HG03175 (cell line): Measurements from ENCODE around the gene SCAMP1.

ENCODE experiments used
- ATAC-seq: cut with Tn5 transposase; IDR thresholded peaks from one replicate; pipeline ENCODE4 v1.9.1; 2021; ENCODE audit warnings: mild to moderate bottlenecking, moderate library complexity; ENCODE audit not compliant: unreplicated experiment

The SCAMP1 gene

DNA sequence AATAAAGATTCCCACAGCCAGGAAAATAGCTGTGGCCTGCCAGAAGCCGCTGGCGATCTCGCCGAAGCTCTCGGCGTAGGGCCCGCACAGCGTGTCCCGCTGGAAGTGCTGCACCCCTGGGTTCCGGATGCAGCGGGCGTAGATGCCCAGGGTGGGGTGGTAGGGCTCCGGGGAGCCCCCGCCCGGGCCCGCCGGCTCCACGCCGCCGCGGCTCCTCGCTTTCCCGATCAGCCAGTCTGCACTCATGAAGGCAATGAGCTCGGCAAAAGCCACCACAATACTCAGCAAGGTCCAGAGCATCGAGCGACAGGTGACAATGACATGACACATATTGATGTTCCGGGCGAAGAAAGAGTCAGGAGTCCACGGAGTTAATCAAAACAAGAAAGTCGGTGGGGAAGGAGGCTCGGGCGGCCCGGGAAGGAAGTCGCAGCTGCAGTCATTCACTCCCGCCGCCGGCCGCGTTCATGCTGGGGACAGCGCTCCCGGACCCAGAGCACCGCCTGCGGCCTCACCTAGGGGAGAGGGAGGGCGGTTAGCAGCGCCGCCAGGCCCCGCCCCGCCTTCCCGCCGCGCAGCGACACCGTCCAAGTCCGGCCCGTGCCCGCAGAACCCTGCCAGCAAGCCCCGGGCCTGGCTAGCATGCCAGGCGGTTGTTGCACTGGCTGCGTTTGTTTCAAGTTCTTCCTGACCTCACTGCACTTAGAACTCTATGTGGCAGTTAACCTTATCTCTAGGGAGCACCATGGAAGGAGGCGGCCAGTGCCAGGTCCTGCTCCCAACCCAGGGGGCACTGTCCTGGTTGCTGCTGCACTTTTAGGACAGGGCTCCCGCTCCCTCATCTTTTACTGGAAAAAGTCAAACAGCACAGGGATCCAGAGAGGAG is 149.7 kb downstream of the SCAMP1 start:
- peak; percentile 82 for ATAC-seq

DNA sequence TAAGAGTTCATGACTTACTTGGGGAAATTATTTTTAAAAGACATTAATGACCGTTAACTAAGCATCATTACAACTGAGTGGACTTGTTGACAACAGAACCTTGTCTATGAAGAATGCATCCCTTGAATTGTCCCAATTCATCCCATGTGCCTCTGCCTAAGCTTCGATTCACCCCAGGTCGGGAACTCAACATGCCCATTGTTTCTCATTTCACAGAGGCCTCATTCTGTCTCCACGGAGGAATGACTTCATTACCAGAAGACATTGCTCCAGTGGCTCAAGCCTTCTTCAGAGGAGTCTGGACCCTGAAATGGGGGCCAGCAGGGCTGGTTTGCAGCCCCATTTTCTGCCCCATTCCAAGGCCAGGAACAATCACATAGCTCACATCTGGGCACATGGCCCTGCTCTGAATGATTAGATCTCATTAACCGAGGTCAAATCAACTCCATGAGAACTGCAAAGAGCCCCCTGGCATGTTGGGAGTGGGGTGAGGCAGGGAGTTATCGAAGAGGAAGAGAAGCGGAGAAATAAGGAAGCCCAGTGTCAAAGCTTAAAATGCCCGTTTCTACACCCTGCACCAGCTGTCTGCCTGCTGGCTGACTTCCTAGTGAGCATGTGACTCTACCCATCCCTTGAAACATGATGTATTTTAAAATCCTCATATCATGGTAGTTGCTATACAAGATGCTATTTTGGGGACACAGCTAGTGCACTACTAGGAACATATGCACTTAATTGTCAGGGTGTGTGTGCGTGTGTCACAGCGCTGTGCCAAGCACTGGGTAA is 150.9 kb downstream of the SCAMP1 start:
- ATAC-seq: no peak

DNA sequence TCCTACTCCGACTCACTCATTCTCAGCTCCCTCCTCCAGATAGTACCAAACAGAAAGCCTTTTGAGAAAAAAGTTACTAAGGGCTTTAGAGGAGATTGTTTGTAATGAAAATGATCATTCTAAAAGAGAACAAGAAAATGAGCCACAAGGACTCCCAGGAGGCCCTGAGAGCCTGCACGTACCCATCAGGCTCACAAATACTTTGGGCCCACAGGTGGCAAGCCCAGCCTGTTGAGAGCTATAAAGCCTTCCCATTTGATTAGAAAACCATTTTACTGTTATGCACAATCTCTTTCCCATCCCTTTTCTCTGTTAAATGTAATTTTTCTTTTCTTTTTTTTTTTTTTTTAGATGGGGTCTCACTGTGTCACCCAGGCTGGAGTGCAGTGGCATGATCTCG is 152.0 kb downstream of the SCAMP1 start:
- no peak for ATAC-seq

DNA sequence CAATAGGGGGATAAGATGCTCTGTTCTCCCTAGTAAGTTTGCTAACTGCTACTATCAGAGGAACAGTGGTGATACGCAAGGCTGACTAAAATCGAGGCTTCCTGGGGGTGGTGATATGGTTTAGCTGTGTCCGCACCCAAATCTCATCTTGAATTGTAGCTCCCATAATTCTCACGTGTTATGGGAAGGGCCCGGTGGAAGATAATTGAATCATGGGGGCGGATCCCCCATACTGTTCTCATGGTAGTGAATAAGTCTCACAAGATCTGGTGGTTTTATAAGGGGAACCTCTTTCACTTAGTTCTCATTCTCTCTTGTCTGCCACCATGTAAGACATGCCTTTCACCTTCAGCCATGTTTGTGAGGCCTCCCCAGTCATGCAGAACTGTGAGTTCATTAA is 153.0 kb downstream of the SCAMP1 start:
- ATAC-seq: no peak

DNA sequence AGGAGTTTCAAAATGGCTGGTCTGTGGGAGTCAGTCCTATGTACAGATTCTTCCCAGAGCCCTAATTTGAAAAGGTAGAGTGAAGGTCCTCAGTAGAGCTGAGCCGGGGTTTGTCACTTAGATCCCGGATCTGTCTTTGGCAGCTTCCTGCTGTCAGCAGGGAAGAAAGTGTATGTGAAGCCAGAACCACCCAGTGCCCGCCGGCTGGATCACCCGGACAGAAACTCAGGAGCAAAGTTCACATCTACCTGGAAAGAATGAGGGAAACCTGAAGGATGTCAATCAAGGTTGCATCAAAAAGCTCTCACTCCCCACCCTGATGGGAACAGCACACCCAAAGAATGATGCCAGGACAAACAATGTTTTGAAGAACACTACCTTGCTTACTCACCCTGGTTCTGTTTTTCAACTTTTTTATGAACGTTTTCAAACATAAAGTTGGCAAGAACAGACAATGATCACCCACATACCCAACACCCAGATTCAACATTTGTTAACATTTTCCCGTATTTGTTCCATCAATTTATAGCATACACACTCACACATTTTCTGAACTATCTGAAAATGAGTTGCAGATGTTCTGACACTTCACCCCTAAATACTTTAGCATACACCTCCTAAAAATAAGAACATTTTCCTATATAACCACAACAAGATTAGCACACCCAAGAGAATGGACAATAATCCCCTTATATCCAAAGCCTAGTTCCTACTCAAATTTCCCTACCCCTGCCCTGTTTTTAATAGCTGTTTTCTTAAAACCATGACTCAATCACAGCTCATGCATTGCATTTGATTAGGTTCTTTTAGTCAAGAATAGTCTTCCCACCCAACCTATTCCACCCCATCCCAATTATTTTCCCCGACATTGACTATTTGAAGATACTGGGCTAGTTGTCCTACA is 154.3 kb downstream of the SCAMP1 start:
- ATAC-seq: no peak

DNA sequence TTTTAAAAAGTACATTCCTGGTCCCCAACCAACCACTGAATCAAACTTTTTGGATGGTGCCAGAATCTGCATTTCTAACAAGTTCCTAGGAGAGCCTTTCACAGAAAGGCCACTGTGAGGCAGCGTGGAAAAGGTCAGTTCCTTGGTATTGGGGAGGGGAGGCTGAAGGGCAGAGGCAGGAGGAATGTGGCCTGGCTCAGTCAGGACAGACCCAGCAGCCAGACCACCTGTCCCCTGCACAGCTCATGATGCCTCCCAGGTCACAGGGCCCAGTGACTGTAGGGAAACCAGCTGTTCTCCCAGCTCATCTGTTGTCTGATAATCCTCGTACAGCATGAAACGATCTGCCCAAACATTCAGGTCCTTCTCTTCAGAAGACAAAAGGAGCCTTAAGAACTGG is 155.3 kb downstream of the SCAMP1 start:
- ATAC-seq: no peak

DNA sequence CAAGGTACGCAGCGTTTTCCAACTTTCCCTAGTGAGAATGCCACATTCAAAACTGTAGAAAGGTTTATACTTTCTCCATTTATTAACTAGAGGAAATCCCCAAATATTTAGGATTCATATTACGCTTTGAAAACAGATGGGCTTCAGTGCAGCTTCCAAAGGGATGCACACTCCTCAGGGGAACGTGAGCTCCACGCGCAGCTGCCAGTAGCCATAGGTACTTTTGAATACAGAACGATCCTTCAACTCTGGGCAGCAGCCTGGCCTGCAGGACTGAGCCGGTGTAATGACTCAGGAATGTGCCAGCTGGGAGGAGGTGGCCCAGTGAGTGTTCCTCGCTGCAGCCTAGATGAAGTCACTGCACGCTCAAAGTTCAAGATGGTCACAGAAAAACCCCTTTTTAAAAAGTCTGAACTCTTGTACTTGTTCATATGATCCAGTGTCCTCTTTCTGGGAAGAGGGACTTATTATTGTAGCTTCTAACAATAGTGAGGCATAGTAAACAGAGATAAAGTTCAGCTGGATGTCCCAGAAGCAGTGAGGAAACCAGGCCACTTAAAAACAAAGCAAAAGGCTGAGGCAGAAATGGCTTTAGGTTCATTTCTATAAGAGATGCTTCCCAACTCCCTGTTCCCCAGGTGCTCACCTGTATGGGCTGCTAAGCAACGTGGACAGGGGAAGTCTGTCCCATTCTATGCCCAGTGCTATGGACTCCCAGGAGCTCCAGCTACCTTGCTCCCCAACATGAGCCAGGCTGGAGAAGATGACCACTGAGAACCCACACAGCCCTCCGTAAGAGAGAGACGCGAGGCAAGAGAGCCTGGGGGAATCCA is 158.2 kb downstream of the SCAMP1 start:
- no peak for ATAC-seq

DNA sequence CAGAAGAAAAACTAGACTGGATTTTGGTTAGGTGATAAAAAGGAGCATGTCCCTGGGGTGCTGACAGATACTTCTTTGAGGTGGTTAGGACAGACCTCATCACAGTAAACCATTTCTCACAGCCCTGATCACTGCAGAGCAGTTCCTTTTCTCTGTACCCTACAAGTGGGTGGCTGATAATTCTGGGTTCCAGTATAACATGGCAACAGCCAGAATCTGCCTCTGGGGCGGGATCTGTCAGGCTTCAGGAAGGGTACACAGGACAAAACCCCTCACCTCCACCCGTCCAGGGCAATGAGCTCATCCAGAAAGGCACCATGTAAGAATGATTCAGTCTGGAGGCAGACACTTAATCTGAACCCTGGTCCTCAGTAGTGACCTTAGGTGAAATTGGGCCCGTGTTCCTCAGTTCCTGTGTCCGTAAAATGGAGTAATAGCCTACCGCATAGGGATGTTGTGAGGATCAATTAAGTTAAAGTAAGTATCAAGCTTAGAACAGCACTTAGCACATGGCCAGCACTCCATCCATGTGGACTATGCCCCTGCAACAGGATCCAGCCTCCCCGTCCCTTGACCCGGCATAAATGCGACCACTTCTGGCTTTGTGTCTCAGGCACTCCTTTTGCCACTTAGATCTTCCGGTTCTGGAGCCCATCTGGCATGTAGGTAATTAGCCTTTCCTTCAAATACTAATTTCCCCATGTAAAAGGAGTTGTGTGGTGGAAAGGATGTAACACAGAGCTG is 159.0 kb downstream of the SCAMP1 start:
- ATAC-seq: no peak

DNA sequence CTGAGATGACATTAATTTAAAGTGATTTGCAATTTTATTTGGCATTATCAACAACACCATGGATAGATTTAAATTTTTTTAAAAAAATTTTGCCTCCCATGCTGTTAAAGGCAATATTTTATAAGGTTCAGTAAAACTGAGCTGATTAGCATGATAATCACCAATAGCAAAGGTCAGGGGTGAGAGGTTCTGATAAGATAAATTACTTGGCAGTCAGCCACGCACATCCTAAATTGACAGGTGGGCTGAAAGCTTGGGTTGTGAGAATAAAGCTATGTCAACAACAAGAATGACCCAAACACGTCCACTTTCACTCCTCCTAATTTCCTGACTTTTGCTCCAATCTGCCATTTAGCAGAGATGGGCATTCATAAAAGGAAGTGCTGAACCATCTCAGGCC is 161.0 kb downstream of the SCAMP1 start:
- no peak for ATAC-seq

DNA sequence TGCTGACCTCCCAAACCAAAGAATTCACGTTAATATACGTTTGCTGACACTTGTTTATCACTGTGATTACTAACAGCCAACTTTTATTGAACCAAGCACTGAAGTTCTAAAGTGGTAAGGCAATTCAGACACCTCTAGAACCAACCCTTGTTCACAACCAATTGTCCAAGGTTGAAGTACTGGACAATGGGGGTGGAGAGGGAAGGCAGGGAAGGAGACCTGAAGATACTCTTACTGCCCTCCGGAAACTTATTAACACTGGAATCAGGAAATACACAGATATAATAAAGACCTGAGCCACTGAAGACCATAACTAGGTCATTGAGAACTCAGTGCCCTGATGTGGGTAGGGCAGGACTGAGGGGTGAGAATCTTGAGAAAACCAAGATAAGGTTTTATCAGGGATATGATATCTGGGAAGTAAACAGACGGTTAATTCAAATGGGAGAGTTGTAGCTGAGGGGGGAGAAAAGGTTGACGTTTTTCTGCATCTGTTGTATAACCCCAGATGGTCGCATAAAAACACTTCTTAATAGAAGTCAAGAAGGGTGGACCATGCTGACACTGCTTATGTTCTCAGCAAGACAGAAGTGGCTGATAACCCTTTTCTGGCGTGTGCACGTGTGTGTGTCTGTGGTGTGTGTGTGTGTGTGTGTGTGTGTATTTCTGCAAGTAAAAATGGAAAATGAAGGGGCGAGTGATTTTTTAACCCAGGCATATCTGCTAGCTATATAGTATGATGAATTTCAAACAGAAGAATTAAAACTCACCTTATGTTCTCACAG is 162.3 kb downstream of the SCAMP1 start:
- ATAC-seq: no peak

DNA sequence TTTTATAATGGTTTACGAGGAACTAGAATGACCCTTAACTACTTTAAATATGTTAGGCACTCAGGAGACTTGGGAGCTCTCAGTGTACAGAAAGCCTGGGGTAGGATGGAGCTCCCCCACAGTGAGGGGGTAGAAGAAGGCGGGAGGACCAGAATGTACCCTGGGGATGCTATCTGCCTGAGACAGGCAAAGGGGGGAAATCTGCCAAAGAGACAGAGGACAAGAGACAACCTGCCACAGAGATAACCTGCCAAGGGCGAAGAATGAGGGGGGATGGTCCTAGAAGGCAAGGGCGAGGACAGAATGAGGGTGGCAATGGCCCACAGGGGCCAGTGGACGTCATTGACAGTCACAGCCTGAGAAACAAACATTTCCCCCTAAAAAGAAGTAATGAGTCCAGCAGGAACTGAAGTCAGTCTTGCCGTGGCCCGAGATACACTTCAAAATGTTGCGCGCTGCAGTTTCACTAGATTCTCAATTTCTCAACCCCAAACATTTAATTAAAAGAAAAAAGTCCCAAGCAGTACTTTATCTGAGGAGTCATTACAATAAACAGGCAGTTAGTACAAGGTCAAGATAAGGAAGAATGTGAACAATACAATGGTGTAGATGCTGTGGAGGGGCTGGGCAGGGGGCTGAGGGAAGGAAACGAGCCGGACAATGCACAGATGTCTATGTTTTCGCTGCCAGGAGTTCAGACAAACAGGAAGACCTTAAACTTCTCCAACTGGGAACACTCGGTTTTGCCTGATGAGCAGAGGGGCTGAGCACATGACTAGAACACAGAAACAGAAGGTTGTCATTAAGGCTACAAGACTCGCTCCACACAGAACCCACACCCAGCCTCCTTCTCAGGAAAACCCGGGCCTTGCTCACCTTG is 163.1 kb downstream of the SCAMP1 start:
- ATAC-seq: no peak

DNA sequence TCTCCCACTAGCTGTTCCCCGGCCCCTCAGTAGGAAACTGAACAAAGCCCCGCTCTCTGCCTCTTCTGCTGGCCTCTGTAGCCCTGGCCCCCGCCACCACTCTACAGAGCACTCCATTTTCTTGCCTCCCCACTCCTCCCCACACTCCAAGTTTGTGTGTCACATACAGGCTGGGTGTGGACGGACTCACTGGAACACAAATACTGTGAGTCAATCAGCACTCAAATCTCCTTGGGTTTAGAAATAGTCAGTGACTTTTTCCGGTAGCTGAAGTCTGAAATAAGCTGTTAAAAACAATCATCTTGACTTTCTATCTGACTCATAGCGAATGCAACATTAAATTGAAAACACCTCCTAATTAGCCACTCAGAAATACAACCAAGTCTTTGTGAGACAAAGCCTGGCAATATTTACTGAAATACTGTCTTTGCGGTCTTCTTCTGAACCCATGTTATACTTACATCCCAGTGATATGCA is 165.7 kb downstream of the SCAMP1 start:
- ATAC-seq: no peak

DNA sequence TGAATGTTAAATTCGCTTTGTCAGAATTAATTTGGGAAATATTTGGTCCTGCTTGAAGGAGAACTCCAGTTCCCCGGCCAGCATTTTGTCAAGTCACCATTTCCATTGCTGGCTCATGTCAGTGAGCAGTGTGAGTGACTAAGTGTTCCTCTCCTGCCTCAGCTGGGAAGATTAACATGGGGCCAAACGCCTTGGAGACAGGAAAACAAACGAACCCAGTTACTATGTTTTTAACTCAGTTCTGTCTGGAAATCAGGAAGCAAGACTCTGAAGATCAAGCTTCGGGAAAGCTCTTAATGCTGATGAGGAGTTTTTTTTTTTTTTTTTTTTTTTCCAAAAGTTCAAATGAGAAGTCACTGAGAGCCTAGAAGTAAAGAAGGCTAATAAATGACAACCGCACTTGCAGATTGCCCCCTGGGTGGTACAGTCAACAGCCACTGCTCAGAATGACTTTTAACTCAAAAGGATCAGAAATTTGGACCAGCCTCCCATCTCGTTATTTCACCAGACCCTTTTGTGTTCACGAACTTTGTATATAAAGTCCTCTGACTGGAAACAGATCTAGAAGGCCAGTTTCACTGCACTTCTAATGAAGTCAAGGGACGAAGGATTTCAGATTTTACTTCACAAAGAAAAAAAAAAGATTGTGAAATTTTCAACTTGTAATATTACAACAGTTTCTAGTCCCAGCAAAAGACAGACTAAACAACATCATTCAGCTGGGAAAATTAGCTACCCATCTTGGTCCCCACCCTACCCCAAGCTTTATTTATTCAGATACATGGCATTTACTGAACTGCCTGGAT is 166.8 kb downstream of the SCAMP1 start:
- no peak for ATAC-seq

DNA sequence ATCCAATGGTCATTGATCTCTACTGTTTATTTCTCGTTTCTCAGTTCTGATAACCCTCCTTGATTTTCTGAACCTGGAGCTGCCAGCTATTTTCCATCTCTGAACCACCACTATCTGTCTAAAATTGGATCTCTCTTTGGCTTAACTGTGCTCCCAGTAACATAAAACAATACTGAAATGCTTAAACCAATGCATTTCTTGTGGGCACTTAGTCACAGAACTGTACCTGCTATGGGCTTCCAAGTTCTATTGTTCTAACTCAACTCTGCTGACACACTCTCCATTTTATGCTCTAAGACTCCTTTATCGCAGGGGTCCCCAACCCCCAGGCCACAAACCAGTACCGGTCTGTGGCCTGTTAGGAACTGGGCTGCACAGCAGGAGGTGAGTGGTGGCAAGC is 167.5 kb downstream of the SCAMP1 start:
- no peak for ATAC-seq
